ENCODE measurements around the gene LIPG.

- TF ChIP-seq EZH2phosphoT487 (IDR thresholded peaks at IDR 0.05; ENCODE audit: borderline replicate concordance): no peak
- TF ChIP-seq, protein P1, sequence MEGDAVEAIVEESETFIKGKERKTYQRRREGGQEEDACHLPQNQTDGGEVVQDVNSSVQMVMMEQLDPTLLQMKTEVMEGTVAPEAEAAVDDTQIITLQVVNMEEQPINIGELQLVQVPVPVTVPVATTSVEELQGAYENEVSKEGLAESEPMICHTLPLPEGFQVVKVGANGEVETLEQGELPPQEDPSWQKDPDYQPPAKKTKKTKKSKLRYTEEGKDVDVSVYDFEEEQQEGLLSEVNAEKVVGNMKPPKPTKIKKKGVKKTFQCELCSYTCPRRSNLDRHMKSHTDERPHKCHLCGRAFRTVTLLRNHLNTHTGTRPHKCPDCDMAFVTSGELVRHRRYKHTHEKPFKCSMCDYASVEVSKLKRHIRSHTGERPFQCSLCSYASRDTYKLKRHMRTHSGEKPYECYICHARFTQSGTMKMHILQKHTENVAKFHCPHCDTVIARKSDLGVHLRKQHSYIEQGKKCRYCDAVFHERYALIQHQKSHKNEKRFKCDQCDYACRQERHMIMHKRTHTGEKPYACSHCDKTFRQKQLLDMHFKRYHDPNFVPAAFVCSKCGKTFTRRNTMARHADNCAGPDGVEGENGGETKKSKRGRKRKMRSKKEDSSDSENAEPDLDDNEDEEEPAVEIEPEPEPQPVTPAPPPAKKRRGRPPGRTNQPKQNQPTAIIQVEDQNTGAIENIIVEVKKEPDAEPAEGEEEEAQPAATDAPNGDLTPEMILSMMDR (conservative IDR thresholded peaks at IDR 0.05; ENCODE audit: low read length): no peak
Observed at GRCh38 chr18:49597157-49597931, 35.5 kb downstream of the LIPG start.
